ENCODE data around the gene FAAP24. TPM values are rescaled to one million over a fixed set of nuclear protein-coding genes. Genes with fewer than 3 reads are reported as not detected.

The FAAP24 gene
- total RNA-seq: 1.9 and 3.0 TPM in 2 replicates

GRCh38 chr19:32971715-32972540, at the start of gene FAAP24, which contains the start of gene CEP89:
Gene FAAP24 (plus strand): TSS chr19:32972242. CDS start chr19:32973197, 955 bp downstream.
Gene CEP89 (minus strand): TSS chr19:32971958. CDS start chr19:32971874, 84 bp downstream.

Other genes with a start within 250 kb of the FAAP24 start
- 0.25 TPM in 1 of 2 replicates, not detected in the other for gene SLC7A9, start 102.5 kb upstream of the FAAP24 start, total RNA-seq
- gene CEP89, start 284 bp upstream of the FAAP24 start, total RNA-seq: 13.5 and 14.0 TPM in 2 replicates
- 2.0 and 3.5 TPM in 2 replicates for gene RHPN2, start 92.6 kb downstream of the FAAP24 start, total RNA-seq
- 7.1 and 7.7 TPM in 2 replicates for gene GPATCH1, start 108.9 kb downstream of the FAAP24 start, total RNA-seq
- gene WDR88, start 159.9 kb downstream of the FAAP24 start, total RNA-seq: not detected in 2 replicates
- 22.6 and 35.2 TPM in 2 replicates for gene LRP3, start 222.1 kb downstream of the FAAP24 start, total RNA-seq